Measurements from ENCODE around the gene HPCAL1.

The HPCAL1 gene

GRCh38 chr2:10397878-10398277, 95.2 kb downstream of the HPCAL1 start:
- POLR2A ChIA-PET, result no interaction called here
- CTCF ChIA-PET, result interaction anchor here (1.0 to 1.4 kb wide), 2 partner anchors 12 to 16 kb away, joined by 4 to 9 read pairs; no protein-coding TSS in a partner anchor
- no peak for TF ChIP-seq CTCF (IDR thresholded peaks at IDR 0.05; ENCODE audit: control extremely low read depth, extremely low read depth, low read depth, missing control alignments)
- DNase-seq (ENCODE audit: extremely low spot score), result no peak

GRCh38 chr2:10398496-10398895, 95.8 kb downstream of the HPCAL1 start:
- CTCF ChIA-PET, result interaction anchor here (0.7 kb wide), 1 partner anchor 9 kb away, joined by 3 read pairs; no protein-coding TSS in a partner anchor
- TF ChIP-seq CTCF (IDR thresholded peaks at IDR 0.05; ENCODE audit: control extremely low read depth, extremely low read depth, low read depth, missing control alignments), result no peak
- POLR2A ChIA-PET, result no interaction called here
- no peak for DNase-seq (ENCODE audit: extremely low spot score)

- DNase-seq (ENCODE audit: extremely low spot score), result no peak
- POLR2A ChIA-PET, result no interaction called here
- CTCF ChIA-PET, result no interaction called here
- no peak for TF ChIP-seq CTCF (IDR thresholded peaks at IDR 0.05; ENCODE audit: control extremely low read depth, extremely low read depth, low read depth, missing control alignments)
These were observed 96.7 kb downstream of the HPCAL1 start for GRCh38 chr2:10399358-10399757.

GRCh38 chr2:10400002-10400401, 97.3 kb downstream of the HPCAL1 start:
- no peak for DNase-seq (ENCODE audit: extremely low spot score)
- CTCF ChIA-PET, result no interaction called here
- TF ChIP-seq CTCF (IDR thresholded peaks at IDR 0.05; ENCODE audit: control extremely low read depth, extremely low read depth, low read depth, missing control alignments), result no peak
- POLR2A ChIA-PET, result no interaction called here

GRCh38 chr2:10400568-10400977, 97.9 kb downstream of the HPCAL1 start:
- no peak for TF ChIP-seq CTCF (IDR thresholded peaks at IDR 0.05; ENCODE audit: control extremely low read depth, extremely low read depth, low read depth, missing control alignments)
- peak; percentile 46 for DNase-seq (ENCODE audit: extremely low spot score)
- ChIA-PET CTCF (no interaction called here), POLR2A (no interaction called here)

GRCh38 chr2:10400978-10401951, 98.6 kb downstream of the HPCAL1 start:
- no peak for DNase-seq (ENCODE audit: extremely low spot score)
- no peak for TF ChIP-seq CTCF (IDR thresholded peaks at IDR 0.05; ENCODE audit: control extremely low read depth, extremely low read depth, low read depth, missing control alignments)
- ChIA-PET CTCF (interaction anchor here (1.6 kb wide), 1 partner anchor 8 kb away, joined by 6 read pairs; no protein-coding TSS in a partner anchor), POLR2A (no interaction called here)

All from GM10248 (cell line).